B cell (primary cell): ENCODE data around the gene DOCK1. TPM values are rescaled to one million over a fixed set of nuclear protein-coding genes. Genes with fewer than 3 reads are reported as not detected.

Experiments
- ATAC-seq: fragments of 200-7000 bp; cut with Tn5 transposase; one replicate; pipeline ENCODE4 v1.10.0; 2021; ENCODE audit warnings: low read depth, mild to moderate bottlenecking, moderate number of reproducible peaks, moderate library complexity
- CTCF ChIA-PET: fragments of 350-600 bp; sonication (Branson Sonifier 250); formaldehyde crosslinking; loops from one replicate; lab custom pipeline; 2021; ENCODE audit warnings: antibody characterized with exemption, inconsistent platforms; lab: Charles Lee
- POLR2A ChIA-PET: fragments of 350-600 bp; sonication (Branson Sonifier 250); formaldehyde crosslinking; loops from one replicate; lab custom pipeline; 2021; ENCODE audit warnings: antibody characterized with exemption; lab: Charles Lee
- DNase-seq: peaks from one replicate; pipeline ENCODE4 v3.0.0; 2013
- H2AFZ ChIP-seq: 2 replicates; pipeline ENCODE4 v1.6.1; 2012; ENCODE audit warnings: mild to moderate bottlenecking, low read depth, low read length; ENCODE audit not compliant: insufficient read depth, poor library complexity, severe bottlenecking
- H3K27ac ChIP-seq, 2 donors: 1 replicate in 1 of 2; 2 replicates in 1 of 2; pipeline ENCODE4 v1.5.1; 2012 to 2013; ENCODE audit warnings: low read length in 2 of 2, mild to moderate bottlenecking in 2 of 2, moderate library complexity in 1 of 2
- H3K27me3 ChIP-seq, 4 experiments: fragments of 200-600 bp in 1 of 4; sonication (generic) in 1 of 4; replicated peaks in 1 of 4; 1 replicate in 2 of 4; 2 replicates in 2 of 4; pipeline versions ENCODE4 v1.6.1 to v1.7.0; 2013 to 2016; ENCODE audit warnings: low read length in 3 of 4, mild to moderate bottlenecking in 2 of 4, mixed read lengths in 1 of 4, moderate library complexity in 1 of 4; ENCODE audit not compliant: insufficient read depth in 4 of 4, control insufficient read depth in 3 of 4; ENCODE audit errors: control extremely low read depth in 1 of 4
- H3K36me3 ChIP-seq, 2 experiments: replicated peaks in 1 of 2; 1 replicate in 1 of 2; 2 replicates in 1 of 2; pipeline versions ENCODE4 v1.6.1 to v1.7.1; 2013; ENCODE audit warnings: low read length in 1 of 2; ENCODE audit not compliant: insufficient read depth in 2 of 2, control insufficient read depth in 1 of 2; ENCODE audit errors: control extremely low read depth in 1 of 2, extremely low read depth in 1 of 2
- H3K4me1 ChIP-seq, 2 donors: fragments of 200-600 bp in 1 of 2; sonication (generic) in 1 of 2; 1 replicate in 1 of 2; 2 replicates in 1 of 2; pipeline versions ENCODE4 v1.5.1 to v1.6.1; 2013 to 2017; ENCODE audit warnings: low read length in 2 of 2; ENCODE audit not compliant: control insufficient read depth in 2 of 2, insufficient read depth in 2 of 2
- H3K4me2 ChIP-seq: replicated peaks from 2 replicates; pipeline ENCODE3; 2012; ENCODE audit warnings: mild to moderate bottlenecking, low read depth, low read length; ENCODE audit not compliant: poor library complexity, severe bottlenecking
- H3K4me3 ChIP-seq, 5 experiments: fragments of 200-600 bp in 1 of 5; sonication (generic) in 1 of 5; 1 replicate in 3 of 5; 2 replicates in 2 of 5; pipeline versions ENCODE4 v1.5.1 to v1.7.0; 2011 to 2016; ENCODE audit warnings: low read length in 4 of 5, mild to moderate bottlenecking in 4 of 5, low read depth in 2 of 5, control low read depth in 1 of 5, moderate library complexity in 1 of 5; ENCODE audit not compliant: insufficient read depth in 1 of 5; ENCODE audit errors: control extremely low read depth in 1 of 5, extremely low read depth in 1 of 5
- H3K79me2 ChIP-seq: fragments of 200-600 bp; sonication (generic); one replicate; pipeline ENCODE4 v1.6.0; 2016; ENCODE audit warnings: low read length; ENCODE audit not compliant: control insufficient read depth, insufficient read depth
- H3K9ac ChIP-seq: fragments of 200-600 bp; sonication (generic); 2 replicates; pipeline ENCODE4 v1.6.1; 2017; ENCODE audit warnings: mild to moderate bottlenecking, low read length, moderate library complexity
- H3K9me3 ChIP-seq, 3 donors: one replicate each; pipeline versions ENCODE4 v1.6.1 to v1.7.1; 2013; ENCODE audit warnings: low read length in 2 of 3; ENCODE audit not compliant: control insufficient read depth in 2 of 3, insufficient read depth in 1 of 3; ENCODE audit errors: control extremely low read depth in 1 of 3
- H4K20me1 ChIP-seq: 2 replicates; pipeline ENCODE4 v1.6.0; 2012; ENCODE audit warnings: mild to moderate bottlenecking, low read length; ENCODE audit not compliant: insufficient read depth, control insufficient read depth, poor library complexity, severe bottlenecking
- H3K27ac Mint-ChIP-seq: one replicate; pipeline ENCODE4 v1.8.0; 2021; ENCODE audit warnings: mixed read lengths
- H3K27me3 Mint-ChIP-seq: one replicate; pipeline ENCODE4 v1.8.0; 2021; ENCODE audit warnings: mixed read lengths
- H3K4me1 Mint-ChIP-seq: one replicate; pipeline ENCODE4 v1.8.0; 2021; ENCODE audit warnings: mixed read lengths
- H3K4me3 Mint-ChIP-seq: one replicate; pipeline ENCODE4 v1.8.0; 2021; ENCODE audit warnings: mixed read lengths
- H3K9me3 Mint-ChIP-seq: one replicate; pipeline ENCODE4 v1.8.0; 2022; ENCODE audit warnings: mixed read lengths; ENCODE audit not compliant: insufficient read depth
- EZH2 ChIP-seq: IDR thresholded peaks from 2 replicates; pipeline ENCODE4 v1.6.1; 2012; ENCODE audit warnings: borderline replicate concordance, low read depth, mild to moderate bottlenecking, moderate library complexity, low read length; ENCODE audit not compliant: insufficient read depth, poor library complexity, severe bottlenecking
- WGBS: methylation state at CpG from one replicate; pipeline ENCODE4 v1.1.5; 2013; ENCODE audit warnings: missing lambda C conversion rate; ENCODE audit not compliant: insufficient coverage; 5-methylcytosine and 5-hydroxymethylcytosine counted together
- intact Hi-C: fragments of 100-400 bp; cut with micrococcal nuclease; formaldehyde crosslinking; loops from one replicate; pipeline ENCODE4 v1.10.0; 2022
- polyA plus RNA-seq: library from polyadenylated mRNA; depleted of rRNA; stranded (reverse); fragments of >200 nt; gene quantifications from 2 replicates; pipeline ENCODE4 v1.2.3, GENCODE V29; 2012
- total RNA-seq, 2 donors: library from RNA; stranded (reverse); fragments of 120-200 nt in 1 of 2; gene quantifications; 1 replicate in 1 of 2; 2 replicates in 1 of 2; pipeline versions ENCODE4 v1.2.3 to v1.2.4, GENCODE V29; 2013 to 2022
- TF ChIP-seq, protein P1 (sequence below): fragments of 200-600 bp; IDR thresholded peaks from one replicate; pipeline ENCODE4 v1.8.0; 2022; ENCODE audit warnings: antibody characterized with exemption, mild to moderate bottlenecking

Gene DOCK1
- total and polyA plus RNA-seq, 2 donors (not counting 1 experiment from before 2014, with no cell fraction given) = not detected

DNA sequence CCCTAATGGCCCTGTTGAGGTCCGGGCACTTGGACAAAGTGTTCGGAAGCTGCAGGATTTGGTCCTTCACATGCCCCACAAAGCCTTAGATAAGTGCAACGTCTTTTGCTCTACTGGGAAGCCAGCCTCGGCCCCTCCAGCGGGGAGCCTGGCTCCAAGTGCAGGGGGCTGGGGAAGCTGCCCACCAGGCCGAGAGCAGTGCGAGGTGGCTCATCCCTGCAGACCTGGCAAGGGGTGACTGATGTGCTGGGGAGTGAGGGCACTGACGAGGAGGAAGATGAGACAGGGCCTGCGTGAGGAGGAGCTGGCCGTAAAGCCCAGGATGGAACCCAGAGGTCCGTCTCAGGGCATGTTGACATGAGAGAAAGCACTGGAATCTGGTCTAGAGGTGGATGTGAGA is 508.1 kb downstream of the DOCK1 start:
- no peak for DNase-seq
- TF ChIP-seq, protein P1, sequence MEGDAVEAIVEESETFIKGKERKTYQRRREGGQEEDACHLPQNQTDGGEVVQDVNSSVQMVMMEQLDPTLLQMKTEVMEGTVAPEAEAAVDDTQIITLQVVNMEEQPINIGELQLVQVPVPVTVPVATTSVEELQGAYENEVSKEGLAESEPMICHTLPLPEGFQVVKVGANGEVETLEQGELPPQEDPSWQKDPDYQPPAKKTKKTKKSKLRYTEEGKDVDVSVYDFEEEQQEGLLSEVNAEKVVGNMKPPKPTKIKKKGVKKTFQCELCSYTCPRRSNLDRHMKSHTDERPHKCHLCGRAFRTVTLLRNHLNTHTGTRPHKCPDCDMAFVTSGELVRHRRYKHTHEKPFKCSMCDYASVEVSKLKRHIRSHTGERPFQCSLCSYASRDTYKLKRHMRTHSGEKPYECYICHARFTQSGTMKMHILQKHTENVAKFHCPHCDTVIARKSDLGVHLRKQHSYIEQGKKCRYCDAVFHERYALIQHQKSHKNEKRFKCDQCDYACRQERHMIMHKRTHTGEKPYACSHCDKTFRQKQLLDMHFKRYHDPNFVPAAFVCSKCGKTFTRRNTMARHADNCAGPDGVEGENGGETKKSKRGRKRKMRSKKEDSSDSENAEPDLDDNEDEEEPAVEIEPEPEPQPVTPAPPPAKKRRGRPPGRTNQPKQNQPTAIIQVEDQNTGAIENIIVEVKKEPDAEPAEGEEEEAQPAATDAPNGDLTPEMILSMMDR = no peak
- TF ChIP-seq EZH2 = no peak
- H2AFZ ChIP-seq = no peak overlapping the region
- no peaks in the 10 kb centered on the region for H3K36me3 ChIP-seq
- ChIA-PET CTCF (no interaction called here), POLR2A (no interaction called here)
- H3K4me3 Mint-ChIP-seq = no peak overlapping the region
- no peak overlapping the region for H3K9ac ChIP-seq
- intact Hi-C loops = no loop called here
- H4K20me1 ChIP-seq = no peaks in the 10 kb centered on the region
- no peaks in the 10 kb centered on the region for H3K27me3 ChIP-seq
- H3K9me3 Mint-ChIP-seq = no peaks in the 10 kb centered on the region
- WGBS = 93% methylated on average over 11 of the region's 11 CpGs
- no peaks in the 10 kb centered on the region for H3K27me3 Mint-ChIP-seq
- no peak for ATAC-seq
- H3K9me3 ChIP-seq = peaks cover 0 to 5% (median 0%) of the 10 kb centered on the region in 3 donors
- H3K4me2 ChIP-seq = no peak overlapping the region
- no peak overlapping the region for H3K4me3 ChIP-seq
- H3K4me1 Mint-ChIP-seq = no peaks in the 10 kb centered on the region
- H3K79me2 ChIP-seq = no peaks in the 10 kb centered on the region
- no peaks in the 10 kb centered on the region for H3K4me1 ChIP-seq
- no peak overlapping the region for H3K27ac ChIP-seq
- no peak overlapping the region for H3K27ac Mint-ChIP-seq

DNA sequence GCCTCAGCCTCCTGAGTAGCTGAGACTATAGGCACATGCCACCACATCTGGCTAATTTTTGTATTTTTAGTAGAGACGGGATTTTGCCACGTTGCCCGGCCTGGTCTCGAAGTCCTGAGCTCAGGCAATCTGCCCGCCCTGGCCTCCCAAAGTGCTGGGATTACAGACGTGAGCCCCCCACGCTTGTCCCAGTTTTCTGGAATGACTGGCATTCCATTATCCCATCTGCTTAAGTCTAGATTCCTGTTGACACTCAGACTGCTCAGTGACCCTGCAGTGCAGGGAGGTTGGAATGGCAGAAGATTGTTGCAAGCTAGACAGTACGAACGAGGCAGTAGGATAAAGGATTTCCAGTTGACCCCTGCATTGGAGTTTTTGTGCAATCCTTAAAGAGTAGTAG is 508.8 kb downstream of the DOCK1 start:
- POLR2A ChIA-PET = no interaction called here
- Mint-ChIP-seq H3K9me3 (no peaks in the 10 kb centered on the region), H3K27ac (no peak overlapping the region), H3K4me3 (no peak overlapping the region), H3K4me1 (no peaks in the 10 kb centered on the region), H3K27me3 (no peaks in the 10 kb centered on the region)
- Histone ChIP-seq H3K9ac (no peak overlapping the region), H3K36me3 (no peaks in the 10 kb centered on the region), H3K4me2 (no peak overlapping the region), H4K20me1 (no peaks in the 10 kb centered on the region), H2AFZ (no peak overlapping the region), H3K4me3 (no peak overlapping the region), H3K79me2 (no peaks in the 10 kb centered on the region), H3K9me3 (peaks cover 0 to 8% (median 0%) of the 10 kb centered on the region in 3 donors), H3K4me1 (no peaks in the 10 kb centered on the region), H3K27ac (no peak overlapping the region), H3K27me3 (no peaks in the 10 kb centered on the region)
- CTCF ChIA-PET = no interaction called here
- ATAC-seq (no peak), DNase-seq (no peak)
- intact Hi-C loops = no loop called here
- TF ChIP-seq, protein P1 = no peak
- TF ChIP-seq EZH2 = no peak
- WGBS = 96% methylated on average over 8 of the region's 9 CpGs
